Ascending aorta (tissue), 2 donors: ENCODE results near the gene PERM1. TPM values are rescaled to one million over a fixed set of nuclear protein-coding genes. Genes with fewer than 3 reads are reported as not detected.
"Not testable (repeated sequence)": the region's sequence is repeated elsewhere in the genome, so short reads cannot be mapped to it uniquely, and the experiment has no call there.

Experiments used
- DNase-seq, 2 donors: peaks; one replicate each; pipeline ENCODE4 v3.0.0-alpha.2; 2019; ENCODE audit warnings: low spot score in 2 of 2
- H3K27ac ChIP-seq, 2 donors: fragments of 200-600 bp; sonication (generic); one replicate each; pipeline ENCODE4 v1.5.1; 2016 to 2017; ENCODE audit warnings: mild to moderate bottlenecking in 1 of 2
- H3K27me3 ChIP-seq: fragments of 200-600 bp; sonication (generic); one replicate; pipeline ENCODE4 v1.5.1; 2017
- H3K36me3 ChIP-seq, 2 donors: fragments of 200-600 bp; sonication (generic); one replicate each; pipeline ENCODE4 v1.5.1; 2016
- H3K4me1 ChIP-seq, 2 donors: fragments of 200-600 bp; sonication (generic); one replicate each; pipeline ENCODE4 v1.5.1; 2016 to 2017; ENCODE audit warnings: mild to moderate bottlenecking in 1 of 2
- H3K4me3 ChIP-seq, 2 donors: fragments of 200-600 bp; sonication (generic); one replicate each; pipeline ENCODE4 v1.5.1; 2016 to 2017; ENCODE audit warnings: mild to moderate bottlenecking in 1 of 2
- H3K9me3 ChIP-seq, 2 donors: fragments of 200-600 bp; sonication (generic); one replicate each; pipeline ENCODE4 v1.5.1; 2016
- CTCF ChIP-seq, 3 experiments: fragments of 200-600 bp in 2 of 3; fragments of 450-650 bp in 1 of 3; sonication (generic) in 2 of 3; IDR thresholded peaks; one replicate each; pipeline ENCODE4 v1.5.1; 2016 to 2019; ENCODE audit warnings: antibody characterized with exemption in 3 of 3, mild to moderate bottlenecking in 1 of 3, moderate library complexity in 1 of 3
- intact Hi-C: fragments of 100-400 bp; cut with DNase I; formaldehyde crosslinking; loops from one replicate; pipeline ENCODE4 v1.15.1; 2023
- total RNA-seq: library from RNA; depleted of rRNA; stranded (reverse); fragments of >200 nt; gene quantifications from one replicate; pipeline ENCODE4 v1.1.0, GENCODE V29; 2016

Gene PERM1
- total RNA-seq, 1 donor from 2014 or later: not detected

GRCh38 chr1:1014799-1015681 lies 33.1 kb upstream of the PERM1 start:
- Histone ChIP-seq H3K9me3 (no peaks in the 10 kb centered on the region), H3K27me3 (no peaks in the 10 kb centered on the region), H3K36me3 (no peaks in the 10 kb centered on the region), H3K4me1 (peaks cover 8 to 10% of the 10 kb centered on the region in 2 donors), H3K27ac (peak overlapping the region in 1 of 2 donors; percentile 75), H3K4me3 (peak overlapping the region in 1 of 2 donors; percentile 76)
- DNase-seq: no peak
- TF ChIP-seq CTCF (IDR thresholded peaks at IDR 0.05): no peak
- intact Hi-C loops: no loop called here

- no peak for TF ChIP-seq CTCF (IDR thresholded peaks at IDR 0.05)
- Histone ChIP-seq H3K4me1 (peaks cover 8 to 10% of the 10 kb centered on the region in 2 donors), H3K9me3 (no peaks in the 10 kb centered on the region), H3K4me3 (peak overlapping the region; percentile 67 to 76), H3K27me3 (no peaks in the 10 kb centered on the region), H3K27ac (peak overlapping the region; percentile 75 to 83), H3K36me3 (no peaks in the 10 kb centered on the region)
- DNase-seq: no peak
- intact Hi-C loops: no loop called here
Observed at GRCh38 chr1:1013922-1014648, 32.2 kb upstream of the PERM1 start.

GRCh38 chr1:1013105-1013921 lies 31.4 kb upstream of the PERM1 start, which contains the start of gene ISG15:
ISG15 (plus strand) TSS chr1:1013497; CDS start chr1:1013574, 77 bp downstream.
- peaks cover 8 to 10% of the 10 kb centered on the region in 2 donors for H3K4me1 ChIP-seq
- peak within 1 kb of the TSS; percentile 75 to 83 for H3K27ac ChIP-seq
- no peak for TF ChIP-seq CTCF (IDR thresholded peaks at IDR 0.05)
- H3K9me3 ChIP-seq: no peaks in the 10 kb centered on the region
- no peaks in the 10 kb centered on the region for H3K27me3 ChIP-seq
- DNase-seq: peak; percentile 79 to 96
- intact Hi-C loops: no loop called here
- no peaks in the 10 kb centered on the region for H3K36me3 ChIP-seq
- H3K4me3 ChIP-seq: peak within 1 kb of the TSS; percentile 67 to 76

- H3K27me3 ChIP-seq, H3K36me3 ChIP-seq, H3K9me3 ChIP-seq, DNase-seq, intact Hi-C loops: not testable (repeated sequence)
- Histone ChIP-seq H3K27ac (peak overlapping the region; percentile 75 to 83), H3K4me3 (peak overlapping the region; percentile 67 to 76), H3K4me1 (peaks cover 8 to 10% of the 10 kb centered on the region in 2 donors)
Observed at GRCh38 chr1:1012736-1013104, 30.8 kb upstream of the PERM1 start.

GRCh38 chr1:1011396-1011949 lies 29.6 kb upstream of the PERM1 start:
- no peak for TF ChIP-seq CTCF (IDR thresholded peaks at IDR 0.05)
- no peaks in the 10 kb centered on the region for H3K36me3 ChIP-seq
- no peak for DNase-seq
- intact Hi-C loops: no loop called here
- H3K4me1 ChIP-seq: peaks cover 8 to 10% of the 10 kb centered on the region in 2 donors
- H3K9me3 ChIP-seq: no peaks in the 10 kb centered on the region
- H3K27me3 ChIP-seq: no peaks in the 10 kb centered on the region
- H3K4me3 ChIP-seq: no peak overlapping the region
- H3K27ac ChIP-seq: no peak overlapping the region

GRCh38 chr1:1010131-1010530 lies 28.2 kb upstream of the PERM1 start:
- peaks cover 8 to 17% of the 10 kb centered on the region in 2 donors for H3K4me1 ChIP-seq
- intact Hi-C loops: not testable (repeated sequence)

More at GRCh38 chr1:1010131-1010530, 28.2 kb upstream of the PERM1 start:
- H3K4me3 ChIP-seq, H3K27me3 ChIP-seq, DNase-seq, H3K9me3 ChIP-seq, H3K27ac ChIP-seq, H3K36me3 ChIP-seq: not testable (repeated sequence)
